Stimulated activated CD4-positive, alpha-beta T cell treated with anti-CD3 and anti-CD28 coated beads, TNF-alpha, amount 100 ng/mL, for 48 hours (primary cell): ENCODE results near the gene NFE2L1.
"Not testable (repeated sequence)": the region's sequence is repeated elsewhere in the genome, so short reads cannot be mapped to it uniquely, and the experiment has no call there.

ENCODE experiments used
- DNase-seq, 3 donors: peaks; one replicate each; pipeline ENCODE4 v3.0.0-alpha.2; 2020; ENCODE audit warnings: low read depth in 3 of 3

NFE2L1 gene, protein sequence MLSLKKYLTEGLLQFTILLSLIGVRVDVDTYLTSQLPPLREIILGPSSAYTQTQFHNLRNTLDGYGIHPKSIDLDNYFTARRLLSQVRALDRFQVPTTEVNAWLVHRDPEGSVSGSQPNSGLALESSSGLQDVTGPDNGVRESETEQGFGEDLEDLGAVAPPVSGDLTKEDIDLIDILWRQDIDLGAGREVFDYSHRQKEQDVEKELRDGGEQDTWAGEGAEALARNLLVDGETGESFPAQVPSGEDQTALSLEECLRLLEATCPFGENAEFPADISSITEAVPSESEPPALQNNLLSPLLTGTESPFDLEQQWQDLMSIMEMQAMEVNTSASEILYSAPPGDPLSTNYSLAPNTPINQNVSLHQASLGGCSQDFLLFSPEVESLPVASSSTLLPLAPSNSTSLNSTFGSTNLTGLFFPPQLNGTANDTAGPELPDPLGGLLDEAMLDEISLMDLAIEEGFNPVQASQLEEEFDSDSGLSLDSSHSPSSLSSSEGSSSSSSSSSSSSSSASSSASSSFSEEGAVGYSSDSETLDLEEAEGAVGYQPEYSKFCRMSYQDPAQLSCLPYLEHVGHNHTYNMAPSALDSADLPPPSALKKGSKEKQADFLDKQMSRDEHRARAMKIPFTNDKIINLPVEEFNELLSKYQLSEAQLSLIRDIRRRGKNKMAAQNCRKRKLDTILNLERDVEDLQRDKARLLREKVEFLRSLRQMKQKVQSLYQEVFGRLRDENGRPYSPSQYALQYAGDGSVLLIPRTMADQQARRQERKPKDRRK

DNA sequence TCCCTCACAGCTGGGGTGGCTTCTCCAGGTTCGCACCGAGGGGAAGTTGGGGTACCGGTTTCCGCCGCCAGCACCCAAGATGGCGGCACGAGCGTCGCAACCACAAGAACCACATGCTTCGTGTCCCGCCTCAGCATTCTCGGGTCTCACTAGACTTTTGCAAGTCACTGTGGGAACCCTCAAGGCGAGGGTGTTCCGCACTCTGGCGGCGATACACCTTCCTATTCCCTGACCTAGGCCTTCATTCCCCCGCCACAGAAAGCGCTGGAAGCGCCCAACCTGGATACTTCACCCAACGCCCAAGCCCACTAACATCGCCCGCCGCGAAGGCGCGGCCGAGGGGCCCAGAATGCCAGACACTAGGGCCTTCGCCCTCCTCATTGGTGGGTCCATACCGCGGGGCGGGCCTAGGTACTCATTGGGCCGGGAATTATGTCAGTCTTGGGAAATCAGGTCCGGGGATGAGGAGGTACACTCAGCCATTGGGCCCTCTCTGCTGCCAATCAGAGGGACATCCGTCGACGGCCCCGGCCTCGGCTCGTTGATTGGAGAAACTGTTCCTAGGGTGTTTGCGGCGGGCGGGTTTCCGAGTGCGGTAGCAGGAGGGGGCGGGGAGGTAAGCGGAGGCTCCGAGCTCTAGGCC, at the start of gene NFE2L1:
Gene NFE2L1 (plus strand): TSS at position 619 of the 643 bp plus-strand sequence. CDS start 2,760 bp downstream, outside the sequence.
- peak; percentile 92 to 99 (median 95) for DNase-seq

DNA sequence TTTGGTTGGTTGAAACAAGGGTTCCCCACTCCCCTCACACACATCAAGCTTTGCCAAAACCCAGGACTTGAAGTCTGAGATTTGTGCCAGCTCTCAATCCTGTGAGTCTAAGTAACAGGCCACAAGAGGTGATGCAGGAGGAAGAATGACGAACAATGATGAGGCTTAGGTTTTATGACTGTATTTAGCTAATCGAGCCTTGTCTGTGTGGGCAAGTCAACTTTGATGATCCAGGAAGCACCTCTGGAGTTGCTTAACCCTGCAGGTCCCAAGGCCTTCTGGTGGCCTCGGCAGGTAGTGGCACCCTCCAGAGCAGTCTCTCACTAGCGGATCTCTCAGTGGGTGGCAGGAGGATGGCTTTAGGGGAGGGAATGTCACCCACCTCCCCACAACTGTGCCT, 48.6 kb upstream of the NFE2L1 start:
- no peak for DNase-seq

DNA sequence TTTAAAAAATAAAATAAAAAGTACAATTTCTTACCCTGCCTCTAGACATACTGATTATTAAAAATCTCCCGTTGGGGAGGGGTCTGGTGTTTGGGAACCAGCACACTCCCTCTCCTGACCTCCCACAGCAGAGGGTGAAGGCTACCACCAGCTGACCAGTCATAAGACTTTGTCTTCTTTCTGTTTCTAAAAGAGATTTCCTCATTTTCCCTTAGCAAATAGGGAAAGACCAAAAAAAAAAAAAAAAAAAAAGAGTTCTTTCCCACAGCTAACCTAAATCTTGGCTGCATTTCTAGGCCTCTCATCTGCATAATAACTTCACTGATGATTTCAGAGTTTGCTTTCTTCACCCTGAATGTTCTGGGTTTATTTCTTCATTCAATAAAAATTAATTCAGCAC, 47.0 kb upstream of the NFE2L1 start:
- DNase-seq, result no peak

DNA sequence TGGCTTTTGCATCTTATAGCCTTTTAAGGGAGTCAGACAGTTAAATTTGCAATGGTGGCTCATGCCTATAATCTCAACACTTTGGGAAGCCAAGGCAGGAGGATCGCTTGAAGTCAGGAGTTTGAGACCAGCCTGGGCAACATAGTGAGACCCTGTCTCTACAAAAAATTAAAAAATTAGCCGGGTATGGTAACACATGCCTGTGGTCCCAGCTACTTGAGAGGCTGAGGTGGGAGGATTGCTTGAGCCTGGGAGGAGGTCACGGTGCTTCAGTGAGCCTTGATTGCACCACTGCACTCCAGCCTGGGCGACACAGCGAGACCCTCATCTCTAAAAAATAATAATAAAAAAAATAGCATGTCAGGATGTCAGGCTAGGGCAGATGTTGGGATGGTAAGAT, 46.5 kb upstream of the NFE2L1 start:
- not testable (repeated sequence) for DNase-seq

DNA sequence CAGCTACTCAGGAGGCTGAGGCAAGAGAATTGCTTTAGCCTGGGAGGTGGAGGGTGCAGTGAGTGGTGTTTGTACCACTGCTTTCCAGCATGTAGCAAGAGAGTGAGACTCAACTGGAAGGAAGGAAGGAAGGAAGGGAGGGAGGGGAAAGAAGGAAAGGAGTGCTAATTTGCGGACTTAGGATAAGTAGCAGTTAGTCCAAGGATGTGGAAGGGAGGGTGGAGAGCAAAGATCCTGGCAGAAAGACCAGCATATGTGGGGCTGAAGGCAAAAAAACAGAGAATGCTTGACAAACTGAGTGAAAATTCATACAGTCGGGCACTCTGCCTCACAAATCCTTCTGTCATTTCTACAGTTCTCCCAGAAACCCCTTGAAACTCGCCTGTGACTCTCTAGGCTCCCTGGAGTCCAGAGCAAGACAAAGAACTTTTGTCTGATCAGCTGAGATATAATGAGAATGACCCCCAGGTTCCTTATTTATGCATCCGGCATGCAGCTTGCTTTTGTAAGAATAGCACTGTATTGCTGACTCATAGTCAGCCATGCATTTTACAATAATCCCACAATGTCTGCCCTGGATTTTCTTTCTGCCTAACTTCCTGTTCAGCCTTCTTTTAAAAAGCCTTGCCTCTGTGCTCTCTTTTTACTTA, 45.8 kb upstream of the NFE2L1 start:
- no peak for DNase-seq

DNA sequence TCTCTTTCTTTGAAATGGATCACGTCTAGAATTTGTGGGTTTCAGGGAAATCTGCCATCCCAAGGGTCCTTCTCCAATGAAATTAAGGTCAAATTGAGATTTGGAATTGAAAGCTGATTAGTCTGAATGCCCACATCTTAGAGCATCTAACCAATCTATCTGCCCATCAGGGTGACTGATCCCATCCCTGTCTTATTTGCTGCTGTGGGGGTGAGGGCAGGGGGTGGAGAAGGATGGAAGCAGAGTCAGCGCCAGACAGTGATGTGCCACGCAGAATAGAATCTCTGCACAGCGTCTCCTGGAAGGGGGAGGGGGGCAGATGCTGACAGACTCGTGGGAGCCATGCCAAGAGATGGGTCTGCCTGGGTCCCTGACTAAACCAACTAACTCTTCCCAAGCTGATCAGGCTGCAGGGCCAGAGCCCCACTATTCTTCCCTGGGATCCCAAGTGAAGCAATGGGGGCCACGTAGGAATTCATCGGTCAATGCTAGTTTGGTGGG, 45.2 kb upstream of the NFE2L1 start:
- no peak for DNase-seq

DNA sequence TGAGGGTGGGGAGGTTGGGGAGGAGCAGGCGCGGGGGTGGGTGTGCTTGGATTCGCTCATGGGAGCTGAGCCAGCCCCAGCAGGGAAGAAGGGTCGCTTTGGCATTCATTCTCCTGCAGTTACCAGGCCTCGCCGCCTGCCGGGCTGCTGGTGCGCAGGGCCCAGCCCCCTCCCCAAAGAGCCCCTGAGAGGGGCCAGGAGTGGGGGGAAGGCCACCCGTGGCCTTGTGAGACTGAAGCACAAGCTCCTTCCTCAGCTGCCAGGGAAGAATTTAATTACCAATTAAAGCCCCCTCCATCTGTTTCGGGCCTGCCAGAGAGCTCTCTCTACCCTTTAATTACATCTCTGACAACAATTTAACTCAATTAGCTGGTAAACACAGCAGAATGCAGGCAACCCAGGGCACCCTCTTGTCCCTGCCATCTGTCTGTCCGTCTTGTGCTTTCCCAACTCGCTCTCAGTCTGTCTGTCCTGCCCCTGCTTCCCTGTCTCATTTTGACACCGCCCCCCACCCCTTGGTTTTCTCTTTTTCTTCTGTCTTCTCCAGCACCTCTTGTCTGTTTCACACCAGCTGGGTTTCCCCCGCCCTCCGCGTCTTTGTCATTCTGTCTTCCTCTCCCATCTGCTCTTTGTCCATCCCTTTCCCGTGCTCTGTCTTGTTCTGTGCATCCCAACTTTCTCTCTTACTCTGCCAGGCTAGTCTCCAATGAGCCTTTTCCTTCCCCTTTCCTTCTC, 44.6 kb upstream of the NFE2L1 start:
- DNase-seq, result no peak

DNA sequence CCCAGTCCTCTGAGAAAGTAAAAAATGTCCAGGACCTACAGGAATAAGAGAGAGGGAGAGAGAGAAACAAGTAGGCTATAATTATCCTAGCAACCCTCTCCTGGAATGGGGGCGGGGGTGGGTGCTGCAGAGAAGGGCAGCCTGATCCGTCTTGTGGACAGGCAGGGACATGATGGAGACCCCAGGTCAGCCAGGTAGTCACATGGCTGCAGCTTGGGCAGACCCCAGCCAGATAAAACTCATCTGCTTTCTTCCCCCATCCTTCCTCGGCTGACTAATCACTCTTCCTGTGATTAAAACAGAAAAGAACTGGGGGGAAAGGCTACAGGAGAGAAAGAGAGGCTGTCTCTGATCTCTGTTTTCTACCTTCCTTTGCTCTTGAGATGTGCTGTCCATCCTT, 43.2 kb upstream of the NFE2L1 start:
- DNase-seq, result no peak

DNA sequence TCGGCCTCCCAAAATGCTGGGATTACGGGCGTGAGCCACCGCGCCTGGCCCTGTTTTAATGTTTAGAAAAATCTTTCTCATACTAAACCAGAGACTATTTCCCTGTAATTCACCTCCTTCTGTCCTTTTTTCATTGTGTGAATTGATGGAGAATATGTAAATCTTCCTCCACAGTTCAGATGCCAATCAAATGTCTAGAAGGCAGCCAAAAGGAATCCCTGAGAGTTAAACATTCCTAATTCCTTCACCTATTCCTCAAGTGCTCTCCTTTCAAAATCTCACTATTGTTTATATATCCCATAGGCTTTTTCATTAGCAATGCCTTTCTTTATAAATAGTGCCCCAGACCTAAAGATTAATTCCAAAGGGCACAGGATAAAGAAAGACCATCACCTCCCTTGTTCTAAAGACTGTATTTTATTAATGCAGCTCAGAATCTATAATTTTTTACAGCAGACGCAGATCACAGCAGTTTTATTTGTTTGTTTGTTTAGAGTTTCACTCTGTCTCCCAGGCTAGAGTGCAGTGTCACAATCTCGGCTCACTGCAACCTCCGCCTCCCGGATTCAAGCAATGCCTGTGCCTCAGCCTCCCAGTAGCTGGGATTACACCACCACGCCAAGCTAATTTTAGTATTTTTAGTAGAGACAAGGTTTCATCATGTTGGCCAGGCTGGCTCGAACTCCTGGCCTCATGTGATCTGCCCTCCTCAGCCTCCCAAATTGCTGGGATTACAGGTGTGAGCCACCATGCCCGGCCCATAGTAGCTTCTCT, 41.0 kb upstream of the NFE2L1 start:
- DNase-seq, result no peak

DNA sequence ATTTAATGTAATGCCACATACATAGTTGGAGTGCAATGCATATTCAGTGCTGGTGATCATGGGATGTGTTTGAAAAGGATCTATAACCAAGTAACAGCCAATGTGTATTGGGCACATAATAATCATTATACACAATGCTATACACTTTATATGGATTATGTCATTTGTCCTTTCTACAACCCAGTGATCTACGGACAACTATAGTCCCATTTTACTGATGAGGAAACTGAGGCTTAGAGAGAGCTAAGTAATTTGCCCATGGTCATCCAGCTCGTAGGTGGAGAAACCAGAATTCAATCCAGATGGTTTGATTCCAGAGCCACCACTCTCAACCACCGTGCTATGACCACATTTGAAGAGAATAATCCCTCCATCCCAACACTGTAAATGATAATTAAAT, 38.0 kb upstream of the NFE2L1 start:
- no peak for DNase-seq

DNA sequence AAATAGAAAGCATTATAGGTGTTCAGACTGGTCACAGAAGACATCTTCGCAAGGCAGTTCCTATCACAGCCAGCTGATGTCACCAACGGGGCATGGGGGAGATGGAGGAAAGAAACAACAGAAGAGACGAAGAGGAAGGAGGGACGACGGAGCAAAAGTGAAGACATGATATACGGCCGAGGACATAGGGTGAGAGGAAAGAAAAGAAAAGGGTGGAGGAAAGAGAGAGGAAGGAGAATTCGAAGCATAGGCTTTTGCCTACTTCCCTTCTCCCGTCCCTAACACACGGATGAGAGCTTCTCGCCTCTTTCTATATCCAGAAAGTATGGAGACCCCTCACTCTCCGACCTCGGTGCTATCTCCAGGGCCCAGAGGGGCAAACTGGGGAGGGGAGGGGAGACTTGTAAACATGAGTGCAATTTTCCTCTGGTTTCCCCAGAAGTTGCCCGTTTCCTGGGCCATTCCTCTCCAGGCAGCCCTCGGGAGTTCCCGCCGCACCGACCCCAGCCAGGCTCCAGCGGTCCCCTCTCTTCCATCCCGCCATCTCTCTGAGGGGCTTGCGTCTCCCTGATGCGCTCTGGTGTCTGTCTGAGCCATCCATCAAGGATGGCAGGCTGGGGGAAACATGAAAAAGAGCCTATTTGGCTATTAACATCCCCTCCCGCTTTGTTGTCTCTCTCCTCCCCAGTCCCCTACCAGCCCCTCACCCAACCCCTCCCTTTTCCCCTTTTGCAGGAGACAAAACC, 36.6 kb upstream of the NFE2L1 start:
- DNase-seq, result peak in 1 of 3 donors; percentile 38

DNA sequence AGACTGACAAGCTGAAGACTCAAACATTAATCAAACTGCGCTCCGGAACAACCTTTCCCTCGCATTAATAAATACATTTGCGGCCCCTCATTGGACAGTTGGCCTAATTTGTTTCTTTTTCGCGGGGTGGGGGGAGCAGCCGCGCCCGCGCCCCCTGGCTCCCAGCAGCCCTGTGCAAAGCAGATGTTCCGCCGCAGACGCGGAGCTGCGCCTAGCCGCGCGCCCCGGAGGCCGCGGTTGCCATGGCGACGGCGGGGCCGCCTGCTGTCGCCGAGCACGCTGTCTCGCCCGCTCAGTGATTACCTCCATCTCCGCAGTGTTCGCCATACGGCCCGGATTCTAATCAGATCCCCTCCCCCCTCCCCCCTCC, 36.0 kb upstream of the NFE2L1 start:
- peak in 1 of 3 donors; percentile 55 for DNase-seq

DNA sequence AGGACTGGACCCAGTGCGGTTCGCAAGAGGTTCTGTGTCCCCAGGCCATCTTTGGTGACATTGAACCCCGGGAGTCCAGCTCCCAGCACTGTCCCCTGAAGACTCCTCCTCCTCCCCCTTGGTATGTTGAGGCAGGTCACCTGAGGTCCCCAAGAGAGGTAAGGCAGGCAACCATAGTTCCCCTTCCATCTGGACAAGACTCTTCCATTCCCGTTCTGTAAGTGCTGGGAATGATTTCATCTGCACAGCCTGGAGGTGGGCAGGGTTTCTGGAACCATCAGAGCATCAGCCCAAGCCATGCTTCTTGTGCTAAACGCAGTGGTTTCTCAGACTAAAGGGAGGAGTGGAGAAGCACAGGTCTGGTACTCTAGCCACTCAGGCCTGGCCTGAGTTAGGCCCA, 35.5 kb upstream of the NFE2L1 start:
- no peak for DNase-seq

DNA sequence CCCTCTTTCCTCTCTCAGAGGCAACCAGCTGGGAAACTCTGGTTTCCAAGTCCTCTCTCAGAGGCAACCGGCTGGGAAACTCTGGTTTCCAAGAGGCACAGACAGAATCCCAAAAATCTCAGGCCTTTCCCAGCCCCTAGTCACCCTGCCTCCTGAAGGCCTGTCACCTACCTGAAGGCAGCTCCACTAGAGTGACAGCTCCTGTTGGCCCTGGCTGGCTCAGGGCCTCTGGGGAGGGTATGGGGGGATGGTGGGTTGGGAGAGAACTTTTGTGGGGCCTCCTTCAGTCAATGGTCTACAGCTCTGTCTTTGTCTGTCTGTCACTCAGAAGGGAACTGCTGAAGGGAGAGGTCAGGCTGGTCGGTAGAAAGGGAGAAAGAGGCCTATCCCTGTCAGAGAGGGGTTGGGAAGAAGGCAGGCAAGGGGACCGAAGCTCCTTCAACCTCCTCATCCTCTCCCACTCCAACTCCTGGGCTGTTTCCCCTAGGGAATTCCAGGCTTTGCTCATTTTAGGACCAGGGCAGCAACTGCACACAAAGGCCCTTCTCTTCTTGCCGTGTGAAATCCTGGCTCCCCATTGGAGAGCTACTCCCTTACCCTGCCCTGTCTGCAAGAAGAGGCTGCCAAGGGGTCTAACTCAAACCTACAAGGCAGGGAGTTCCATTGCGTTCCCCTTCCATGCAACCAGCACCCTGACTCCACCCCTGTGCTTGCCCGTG, 34.1 kb upstream of the NFE2L1 start:
- DNase-seq, result no peak

DNA sequence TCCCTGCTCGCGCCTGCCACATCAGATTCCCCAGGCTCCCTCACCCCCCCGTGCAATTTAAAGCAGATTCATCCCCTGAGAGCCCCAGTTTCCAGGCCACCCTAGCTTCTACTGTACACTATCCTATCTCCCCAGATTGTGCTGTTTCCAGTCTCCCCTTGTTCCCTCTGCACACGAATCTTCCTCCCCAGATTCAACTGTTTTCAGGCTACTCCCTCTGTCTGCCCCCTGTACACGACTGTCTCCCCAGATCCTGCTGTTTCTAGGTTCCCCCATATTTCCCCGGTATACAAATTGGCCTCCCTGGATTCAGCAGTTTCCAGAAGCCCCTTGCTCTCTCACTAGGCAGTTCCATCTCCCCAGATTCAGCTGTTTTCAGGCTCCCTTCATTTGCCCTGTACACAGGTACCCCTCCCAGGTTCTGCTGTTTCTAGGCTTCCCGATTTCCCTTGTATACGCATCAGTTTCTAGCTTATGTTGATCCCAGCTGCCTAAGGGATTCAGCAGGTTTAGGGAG, 33.5 kb upstream of the NFE2L1 start:
- no peak for DNase-seq

DNA sequence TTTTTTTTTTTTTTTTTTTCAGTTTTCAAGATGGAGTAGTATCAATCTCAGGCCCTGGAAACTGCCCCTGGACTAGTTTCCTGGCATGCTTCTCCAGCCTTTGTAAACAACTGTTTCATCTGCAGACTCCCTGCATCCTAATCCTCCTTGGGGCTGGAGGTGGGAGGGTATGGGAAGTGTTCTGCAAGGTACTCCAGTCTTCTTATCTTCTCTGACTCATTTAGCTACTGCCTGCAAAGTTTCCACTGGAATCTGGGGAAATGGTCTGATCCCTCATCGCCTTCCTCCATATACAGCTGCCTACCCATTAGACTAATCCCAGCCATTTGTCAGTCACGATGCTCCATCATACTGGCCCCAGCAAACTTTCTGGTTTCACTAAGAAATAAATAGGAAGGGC, 32.0 kb upstream of the NFE2L1 start:
- DNase-seq, result no peak

DNA sequence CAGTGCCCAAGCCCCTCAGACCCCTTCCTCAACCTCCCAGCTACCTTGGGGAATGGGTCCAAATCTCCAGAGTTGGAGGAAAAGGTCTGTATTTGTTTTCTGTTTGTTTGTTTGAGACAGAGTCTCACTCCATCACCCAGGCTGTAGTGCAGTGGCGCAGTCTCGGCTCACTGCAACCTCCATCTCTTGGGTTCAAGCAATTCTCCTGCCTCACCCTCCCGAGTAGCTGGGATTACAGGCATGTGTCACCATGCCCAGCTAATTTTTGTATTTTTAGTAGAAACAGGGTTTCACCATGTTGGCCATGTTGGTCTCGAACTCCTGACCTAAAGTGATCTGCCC, 30.4 kb upstream of the NFE2L1 start:
- not testable (repeated sequence) for DNase-seq

DNA sequence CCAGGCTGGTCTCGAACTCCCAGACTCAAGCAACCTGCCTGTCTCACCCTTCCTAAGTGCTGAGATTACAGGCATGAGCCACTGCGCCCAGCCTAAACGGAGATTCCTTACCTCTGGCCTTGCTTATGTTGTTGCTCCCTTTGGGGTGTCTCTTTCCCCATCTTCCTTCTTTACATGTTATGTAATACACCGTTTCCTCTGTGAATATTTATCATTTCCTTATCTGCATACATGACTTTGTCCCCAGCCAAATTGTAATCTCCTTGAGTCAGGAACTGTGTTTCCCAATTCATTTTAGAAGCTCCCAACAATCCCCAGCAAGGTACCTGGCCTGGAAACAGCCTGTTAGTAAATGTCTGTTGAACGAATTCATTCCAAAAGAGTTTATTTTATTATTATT, 26.2 kb upstream of the NFE2L1 start:
- DNase-seq, result no peak

DNA sequence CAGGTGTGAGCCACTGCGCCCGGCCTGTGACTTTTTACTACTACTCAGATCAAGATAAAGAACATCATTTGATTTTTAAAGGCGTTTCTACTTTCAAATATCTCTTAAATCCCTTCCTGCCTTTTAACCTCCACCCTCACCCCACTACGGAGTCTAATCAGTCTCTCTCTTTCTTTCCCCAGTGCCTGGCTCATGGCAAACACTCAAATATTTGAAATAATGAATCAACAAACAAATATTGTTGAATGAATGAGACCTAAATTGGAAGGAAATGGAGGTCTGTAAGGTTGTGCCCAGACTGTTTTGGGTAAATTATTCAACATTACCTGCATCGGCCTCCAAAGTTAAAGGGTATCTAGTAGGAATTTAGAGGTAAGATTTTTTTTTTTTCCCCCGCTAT, 25.3 kb upstream of the NFE2L1 start:
- DNase-seq, result no peak
